Tongue (tissue), 3 donors: ENCODE results near the gene TRAF7. TPM values are rescaled to one million over a fixed set of nuclear protein-coding genes. Genes with fewer than 3 reads are reported as not detected.

Experiments used
- DNase-seq: peaks from one replicate; pipeline ENCODE4 v3.0.0-alpha.2; 2015
- small RNA-seq: library from RNA; depleted of rRNA; stranded (forward); fragments of <200 nt; gene quantifications from one replicate; pipeline ENCODE3, GENCODE V24; 2014; ENCODE audit warnings: low replicate concordance
- total RNA-seq: library from RNA; depleted of rRNA; stranded (reverse); fragments of >200 nt; gene quantifications from one replicate; pipeline ENCODE4 v1.2.3, GENCODE V29; 2014

The TRAF7 gene
- total RNA-seq, 1 donor from 2014 or later: 27.4 TPM

DNA sequence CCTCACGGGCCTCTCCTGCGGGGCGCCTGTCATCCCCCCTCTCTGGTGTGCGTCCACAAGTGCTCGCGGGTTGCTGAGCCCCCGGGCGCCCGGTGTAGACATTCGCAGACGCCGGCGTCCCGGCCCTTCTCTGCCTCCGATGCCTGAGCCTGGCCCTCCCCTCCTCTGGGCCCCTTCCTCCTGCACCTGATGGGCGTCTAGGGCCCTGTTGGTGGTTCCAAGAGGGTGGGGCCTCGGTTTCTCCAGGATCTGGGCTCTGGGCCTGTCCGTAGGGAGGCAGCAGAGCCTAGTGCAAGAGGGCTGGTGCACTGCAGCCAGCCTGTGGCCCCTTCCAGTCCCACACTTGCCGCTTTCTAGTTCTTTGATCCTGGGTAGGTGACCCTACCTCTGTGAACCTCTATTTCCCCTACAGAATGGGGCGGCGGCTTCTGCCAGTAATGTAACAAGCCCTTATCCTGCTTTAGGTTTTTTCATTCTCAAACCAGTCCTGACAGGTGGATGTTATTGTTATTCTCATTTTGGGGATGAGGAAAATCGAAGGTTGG is 68.4 kb downstream of the TRAF7 start:
- peak; percentile 54 for DNase-seq

DNA sequence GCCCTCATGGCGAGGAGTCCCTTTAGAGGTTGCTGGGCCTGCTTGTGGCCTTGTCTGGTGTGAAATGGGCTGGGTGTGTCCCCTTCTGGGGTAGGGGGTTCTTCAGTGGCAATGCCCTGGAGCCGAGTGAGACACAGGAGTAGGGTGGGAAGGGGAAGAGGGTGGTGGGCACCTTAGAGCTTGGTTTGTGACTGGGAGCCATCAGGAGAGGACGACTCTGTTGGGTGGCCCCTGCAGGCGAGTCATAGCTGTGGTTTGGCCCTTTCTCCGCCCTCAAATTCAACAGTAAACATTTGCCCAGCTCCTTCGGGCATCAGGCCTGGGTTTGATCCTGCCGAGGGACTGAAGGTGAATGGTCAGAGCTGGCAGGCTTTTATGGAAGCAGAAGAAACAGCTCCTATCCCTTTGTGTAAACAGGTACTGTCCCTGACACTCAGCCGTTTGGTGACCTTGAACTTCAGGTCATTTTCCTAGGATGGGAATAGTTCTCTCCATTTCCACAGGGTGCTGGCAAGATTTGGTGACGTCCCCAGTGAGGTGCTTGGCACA is 70.7 kb downstream of the TRAF7 start:
- no peak for DNase-seq

DNA sequence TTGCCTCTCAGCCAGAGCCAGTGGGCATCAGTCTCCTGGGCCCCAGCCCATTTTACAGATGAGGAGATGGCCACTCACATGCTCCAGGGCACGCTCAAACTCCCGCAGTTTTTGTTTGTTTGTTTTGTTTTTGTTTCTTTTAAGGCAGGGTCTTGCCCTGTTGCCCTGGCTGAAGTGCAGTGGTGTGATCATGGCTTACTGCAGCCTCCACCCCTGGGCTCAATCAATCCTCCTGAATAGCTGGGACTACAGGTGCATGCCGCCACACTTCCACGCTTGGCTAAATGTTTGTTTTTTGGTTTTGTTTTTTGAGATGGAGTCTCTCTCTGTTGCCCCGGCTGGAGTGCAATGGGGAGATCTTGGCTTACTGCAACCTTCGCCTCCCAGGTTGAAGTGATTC is 71.3 kb downstream of the TRAF7 start:
- DNase-seq: no peak

Small RNA genes lying within 50 kb of the gene (small RNA-seq; reads per million reads assigned to genes)
- gene MIR3180-5 (not detected), gene MIR4516 (not detected), gene RF00019 (not detected), gene SNORD60 (not detected)

Other genes starting within 250 kb of the TRAF7 start
- 1.5 TPM for gene HS3ST6, start 237.4 kb upstream of the TRAF7 start, total RNA-seq
- gene MSRB1, start 212.6 kb upstream of the TRAF7 start, total RNA-seq: 9.2 TPM
- 150 TPM for gene RPL3L, start 201.1 kb upstream of the TRAF7 start, total RNA-seq
- 155 TPM for gene NDUFB10, start 196.2 kb upstream of the TRAF7 start, total RNA-seq
- gene RPS2, start 191.0 kb upstream of the TRAF7 start, total RNA-seq: 1,524 TPM
- not detected for gene RNF151, start 188.9 kb upstream of the TRAF7 start, total RNA-seq
- 21.7 TPM for gene TBL3, start 183.7 kb upstream of the TRAF7 start, total RNA-seq
- 2.5 TPM for gene NOXO1, start 174.3 kb upstream of the TRAF7 start, total RNA-seq
- 10.2 TPM for gene GFER, start 171.6 kb upstream of the TRAF7 start, total RNA-seq
- gene SYNGR3, start 165.8 kb upstream of the TRAF7 start, total RNA-seq: 4.7 TPM
- gene ZNF598, start 146.0 kb upstream of the TRAF7 start, total RNA-seq: 15.2 TPM
- gene NPW, start 136.0 kb upstream of the TRAF7 start, total RNA-seq: 0.82 TPM
- gene NHERF2, start 128.9 kb upstream of the TRAF7 start, total RNA-seq: 45.7 TPM
- 28.7 TPM for gene NTHL1, start 107.9 kb upstream of the TRAF7 start, total RNA-seq
- 57.2 TPM for gene TSC2, start 107.8 kb upstream of the TRAF7 start, total RNA-seq
- gene PKD1, start 19.9 kb upstream of the TRAF7 start, total RNA-seq: 138 TPM
- not detected for gene RAB26, start 7.2 kb upstream of the TRAF7 start, total RNA-seq
- 1.0 TPM for gene CASKIN1, start 40.8 kb downstream of the TRAF7 start, total RNA-seq
- gene MLST8, start 49.7 kb downstream of the TRAF7 start, total RNA-seq: 27.0 TPM
- 1.9 TPM for gene BRICD5, start 55.1 kb downstream of the TRAF7 start, total RNA-seq
- 18.2 TPM for gene PGP, start 59.1 kb downstream of the TRAF7 start, total RNA-seq
- 23.7 TPM for gene E4F1, start 67.8 kb downstream of the TRAF7 start, total RNA-seq
- gene DNASE1L2, start 80.7 kb downstream of the TRAF7 start, total RNA-seq: 1.3 TPM
- 83.7 TPM for gene ECI1, start 95.8 kb downstream of the TRAF7 start, total RNA-seq
- 90.2 TPM for gene RNPS1, start 112.3 kb downstream of the TRAF7 start, total RNA-seq
- 8.7 TPM for gene ABCA3, start 184.9 kb downstream of the TRAF7 start, total RNA-seq